HepG2 (cell line): ENCODE data around the gene COL8A2. TPM values are rescaled to one million over a fixed set of nuclear protein-coding genes. Genes with fewer than 3 reads are reported as not detected.

ENCODE experiments used
- AGO1 ChIP-seq: fragments of 200-400 bp; formaldehyde crosslinking; IDR thresholded peaks from 2 replicates; pipeline ENCODE4 v1.6.1; 2017; ENCODE audit warnings: mild to moderate bottlenecking, low read depth, low read length, moderate library complexity; ENCODE audit not compliant: poor library complexity, severe bottlenecking
- ARNT2 ChIP-seq: sonication (generic); formaldehyde crosslinking; IDR thresholded peaks from 2 replicates; pipeline ENCODE4 v1.8.0; 2022; ENCODE audit warnings: mild to moderate bottlenecking, low read depth, missing genetic modification reagents, moderate library complexity
- ERF ChIP-seq: IDR thresholded peaks from 2 replicates; pipeline ENCODE4 v1.6.1; 2018; ENCODE audit warnings: missing biosample characterization, missing genetic modification reagents
- JUND ChIP-seq: sonication (generic); formaldehyde crosslinking; IDR thresholded peaks from 2 replicates; pipeline ENCODE4 v1.8.0; 2022; ENCODE audit warnings: mild to moderate bottlenecking, missing genetic modification reagents
- KMT2A ChIP-seq: sonication (generic); formaldehyde crosslinking; IDR thresholded peaks from 2 replicates; pipeline ENCODE4 v1.4.0; 2020; ENCODE audit warnings: missing genetic modification reagents
- MAFF ChIP-seq: IDR thresholded peaks from 2 replicates; pipeline ENCODE4 v1.6.1; 2011; ENCODE audit warnings: low read depth, low read length, improper control_type of control experiment
- NFKBIZ ChIP-seq: IDR thresholded peaks from 2 replicates; pipeline ENCODE4 v1.6.1; 2018; ENCODE audit warnings: missing genetic modification reagents, missing compliant biosample characterization
- POGZ ChIP-seq: sonication (generic); formaldehyde crosslinking; IDR thresholded peaks from 2 replicates; pipeline ENCODE4 v1.4.0; 2020; ENCODE audit warnings: mild to moderate bottlenecking, missing genetic modification reagents
- RBM22 ChIP-seq: fragments of 200-400 bp; formaldehyde crosslinking; optimal IDR thresholded peaks from 2 replicates; pipeline ENCODE3; 2017; ENCODE audit warnings: mild to moderate bottlenecking, low read length, moderate library complexity
- REXO4 ChIP-seq: sonication (generic); formaldehyde crosslinking; IDR thresholded peaks from 2 replicates; pipeline ENCODE4 v1.8.0; 2022; ENCODE audit warnings: missing genetic modification reagents, mild to moderate bottlenecking, borderline replicate concordance
- RXRA ChIP-seq: sonication (generic); formaldehyde crosslinking; IDR thresholded peaks from 2 replicates; pipeline ENCODE4 v1.5.1; 2020; ENCODE audit warnings: missing genetic modification reagents
- SAFB2 ChIP-seq: sonication (generic); formaldehyde crosslinking; IDR thresholded peaks from 2 replicates; pipeline ENCODE4 v1.5.1; 2020; ENCODE audit warnings: missing genetic modification reagents, low read depth, mild to moderate bottlenecking, borderline replicate concordance
- SRSF1 ChIP-seq: fragments of 200-400 bp; formaldehyde crosslinking; optimal IDR thresholded peaks from 2 replicates; pipeline ENCODE3; 2017; ENCODE audit warnings: mild to moderate bottlenecking, low read depth, low read length, moderate library complexity
- TARDBP ChIP-seq: sonication (generic); formaldehyde crosslinking; IDR thresholded peaks from 2 replicates; pipeline ENCODE4 v1.8.0; 2022; ENCODE audit warnings: mild to moderate bottlenecking, missing genetic modification reagents
- TBL1XR1 ChIP-seq: fragments of 150-350 bp; IDR thresholded peaks from 2 replicates; pipeline ENCODE4 v1.6.1; 2014; ENCODE audit warnings: borderline replicate concordance, low read length; ENCODE audit not compliant: partially characterized antibody
- TCF7 ChIP-seq: sonication (generic); IDR thresholded peaks from 2 replicates; pipeline ENCODE4 v1.6.1; 2016; ENCODE audit warnings: antibody characterized with exemption, low read depth
- ZNF460 ChIP-seq: sonication (generic); formaldehyde crosslinking; IDR thresholded peaks from 2 replicates; pipeline ENCODE4 v1.5.1; 2020; ENCODE audit warnings: missing genetic modification reagents, mild to moderate bottlenecking, borderline replicate concordance
- ZNF530 ChIP-seq: sonication (generic); formaldehyde crosslinking; IDR thresholded peaks from 2 replicates; pipeline ENCODE4 v1.5.0; 2020; ENCODE audit warnings: low read depth, mild to moderate bottlenecking, missing genetic modification reagents
- ZNF615 ChIP-seq: sonication (generic); formaldehyde crosslinking; IDR thresholded peaks from 2 replicates; pipeline ENCODE4 v1.5.0; 2020; ENCODE audit warnings: mild to moderate bottlenecking, missing genetic modification reagents, borderline replicate concordance
- ZSCAN29 ChIP-seq: sonication (generic); formaldehyde crosslinking; conservative IDR thresholded peaks from 2 replicates; pipeline ENCODE4 v1.4.0; 2020; ENCODE audit warnings: mild to moderate bottlenecking, missing genetic modification reagents
- ZSCAN31 ChIP-seq: sonication (generic); formaldehyde crosslinking; IDR thresholded peaks from 2 replicates; pipeline ENCODE4 v1.5.0; 2020; ENCODE audit warnings: low read depth, mild to moderate bottlenecking, missing genetic modification reagents
- polyA plus RNA-seq, 8 experiments: library from polyadenylated mRNA; depleted of rRNA in 3 of 8; stranded (reverse) in 7 of 8; unstranded in 1 of 8; fragments of >200 nt; fragmentation: Illumina TruSeq in 4 of 8; extraction: Trizol in 4 of 8; gene quantifications; 2 replicates each; pipeline versions ENCODE4 v1.2.1 to v1.2.3, GENCODE V29; 2011 to 2016; ENCODE audit warnings: low read depth in 4 of 8, missing spikeins in 1 of 8, mixed read lengths in 1 of 8; ENCODE audit not compliant: insufficient read depth in 1 of 8
- total RNA-seq, 5 experiments: library from RNA; depleted of rRNA; stranded (reverse); fragments of >200 nt; fragmentation: Illumina TruSeq; extraction: Trizol; gene quantifications; 2 replicates each; pipeline ENCODE4 v1.2.3, GENCODE V29; 2016; ENCODE audit warnings: low read depth in 1 of 5
- TF ChIP-seq, protein P1 (sequence below): sonication (generic); formaldehyde crosslinking; IDR thresholded peaks from 2 replicates; pipeline ENCODE4 v1.5.0; 2020; ENCODE audit warnings: mild to moderate bottlenecking, missing genetic modification reagents, borderline replicate concordance
- TF ChIP-seq, protein P2 (sequence below): sonication (generic); formaldehyde crosslinking; IDR thresholded peaks from 2 replicates; pipeline ENCODE4 v1.8.0; 2023; ENCODE audit warnings: mild to moderate bottlenecking, missing genetic modification reagents

The COL8A2 gene
- total and polyA plus RNA-seq, 2 of the 13 experiments (the other 11 are each of a cell fraction or from before 2014, with no cell fraction given), result 0.13 to 0.24 TPM

DNA sequence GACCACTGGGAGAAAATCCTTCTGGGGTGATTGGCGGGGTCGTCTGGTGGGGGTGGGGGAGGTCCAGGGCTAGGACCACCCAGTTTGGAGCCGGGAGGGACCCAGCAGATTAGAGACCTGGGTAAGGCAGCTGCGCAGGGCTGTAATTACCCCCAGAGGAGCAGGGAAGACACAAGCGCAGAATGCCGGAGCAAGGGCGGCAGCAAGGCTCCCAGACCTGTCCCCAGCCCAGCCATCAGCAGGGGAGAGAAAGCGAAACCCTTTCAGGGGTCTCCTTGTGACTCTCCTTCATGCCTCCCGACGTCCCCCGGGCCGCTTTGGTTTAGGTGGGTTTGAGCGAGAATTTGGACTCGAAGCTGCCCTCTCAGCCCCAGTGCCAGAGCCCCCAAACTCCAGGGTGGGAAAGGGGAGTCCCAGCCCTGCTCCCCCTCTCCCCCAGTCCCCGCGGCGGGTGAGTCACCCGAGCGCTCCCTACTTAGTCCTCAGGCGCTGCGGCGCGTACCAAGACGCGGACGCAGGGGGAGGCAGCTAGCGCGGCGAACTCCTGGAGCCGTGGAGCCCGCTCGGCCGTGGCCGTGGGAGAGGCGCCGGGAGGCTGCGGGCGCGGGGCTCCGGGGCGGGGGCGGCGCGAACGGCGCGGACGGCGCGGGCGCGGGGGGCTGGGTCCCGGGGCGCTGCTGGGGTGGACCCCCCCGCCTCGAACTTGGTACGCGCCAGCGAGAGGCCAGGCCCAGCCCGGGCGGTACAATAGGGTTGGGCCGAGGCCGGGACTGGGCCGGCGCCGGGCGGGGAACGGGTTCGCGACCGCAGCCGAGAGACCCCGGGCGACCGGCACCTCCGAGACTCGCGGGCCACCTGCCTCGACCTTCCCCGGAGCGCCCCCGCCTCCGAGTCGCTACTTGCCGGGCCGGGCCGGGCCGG is 30.6 kb upstream of the COL8A2 start, which contains the start of gene MAP7D1 (continued):
- TF ChIP-seq RXRA, result no peak
- no peak for TF ChIP-seq KMT2A (CRISPR knock-in tag)
- no peak for TF ChIP-seq ZSCAN29 (CRISPR knock-in tag)
- peak; percentile 35; the same call in 1 of the 2 replicates for TF ChIP-seq ERF (CRISPR knock-in tag)
- TF ChIP-seq RBM22, result no peak
- no peak for TF ChIP-seq ZNF460 (CRISPR knock-in tag)
- TF ChIP-seq, protein P1, sequence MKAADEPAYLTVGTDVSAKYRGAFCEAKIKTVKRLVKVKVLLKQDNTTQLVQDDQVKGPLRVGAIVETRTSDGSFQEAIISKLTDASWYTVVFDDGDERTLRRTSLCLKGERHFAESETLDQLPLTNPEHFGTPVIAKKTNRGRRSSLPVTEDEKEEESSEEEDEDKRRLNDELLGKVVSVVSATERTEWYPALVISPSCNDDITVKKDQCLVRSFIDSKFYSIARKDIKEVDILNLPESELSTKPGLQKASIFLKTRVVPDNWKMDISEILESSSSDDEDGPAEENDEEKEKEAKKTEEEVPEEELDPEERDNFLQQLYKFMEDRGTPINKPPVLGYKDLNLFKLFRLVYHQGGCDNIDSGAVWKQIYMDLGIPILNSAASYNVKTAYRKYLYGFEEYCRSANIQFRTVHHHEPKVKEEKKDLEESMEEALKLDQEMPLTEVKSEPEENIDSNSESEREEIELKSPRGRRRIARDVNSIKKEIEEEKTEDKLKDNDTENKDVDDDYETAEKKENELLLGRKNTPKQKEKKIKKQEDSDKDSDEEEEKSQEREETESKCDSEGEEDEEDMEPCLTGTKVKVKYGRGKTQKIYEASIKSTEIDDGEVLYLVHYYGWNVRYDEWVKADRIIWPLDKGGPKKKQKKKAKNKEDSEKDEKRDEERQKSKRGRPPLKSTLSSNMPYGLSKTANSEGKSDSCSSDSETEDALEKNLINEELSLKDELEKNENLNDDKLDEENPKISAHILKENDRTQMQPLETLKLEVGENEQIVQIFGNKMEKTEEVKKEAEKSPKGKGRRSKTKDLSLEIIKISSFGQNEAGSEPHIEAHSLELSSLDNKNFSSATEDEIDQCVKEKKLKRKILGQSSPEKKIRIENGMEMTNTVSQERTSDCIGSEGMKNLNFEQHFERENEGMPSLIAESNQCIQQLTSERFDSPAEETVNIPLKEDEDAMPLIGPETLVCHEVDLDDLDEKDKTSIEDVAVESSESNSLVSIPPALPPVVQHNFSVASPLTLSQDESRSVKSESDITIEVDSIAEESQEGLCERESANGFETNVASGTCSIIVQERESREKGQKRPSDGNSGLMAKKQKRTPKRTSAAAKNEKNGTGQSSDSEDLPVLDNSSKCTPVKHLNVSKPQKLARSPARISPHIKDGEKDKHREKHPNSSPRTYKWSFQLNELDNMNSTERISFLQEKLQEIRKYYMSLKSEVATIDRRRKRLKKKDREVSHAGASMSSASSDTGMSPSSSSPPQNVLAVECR (CRISPR knock-in tag), result peak; percentile 44; the same call in 1 of the 2 replicates
- TF ChIP-seq MAFF, result no peak
- TF ChIP-seq AGO1, result peak; percentile 1
- peak; percentile 78 for TF ChIP-seq SRSF1
- TF ChIP-seq REXO4 (CRISPR knock-in tag), result no peak
- 0 out of 2 replicates have a peak, but pooled peaks have one; percentile 21 for TF ChIP-seq POGZ (CRISPR knock-in tag)
- no peak for TF ChIP-seq ZNF615
- TF ChIP-seq ZSCAN31 (CRISPR knock-in tag), result no peak
- TF ChIP-seq JUND (CRISPR knock-in tag), result peak; percentile 89
- TF ChIP-seq, protein P2, sequence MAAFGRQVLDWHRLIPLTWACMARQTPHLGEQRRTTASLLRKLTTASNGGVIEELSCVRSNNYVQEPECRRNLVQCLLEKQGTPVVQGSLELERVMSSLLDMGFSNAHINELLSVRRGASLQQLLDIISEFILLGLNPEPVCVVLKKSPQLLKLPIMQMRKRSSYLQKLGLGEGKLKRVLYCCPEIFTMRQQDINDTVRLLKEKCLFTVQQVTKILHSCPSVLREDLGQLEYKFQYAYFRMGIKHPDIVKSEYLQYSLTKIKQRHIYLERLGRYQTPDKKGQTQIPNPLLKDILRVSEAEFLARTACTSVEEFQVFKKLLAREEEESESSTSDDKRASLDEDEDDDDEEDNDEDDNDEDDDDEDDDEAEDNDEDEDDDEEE (CRISPR knock-in tag), result no peak
- 0 out of 2 replicates have a peak, but pooled peaks have one; percentile 21 for TF ChIP-seq ARNT2 (CRISPR knock-in tag)
- TF ChIP-seq SAFB2 (CRISPR knock-in tag), result no peak
- TF ChIP-seq ZNF530 (CRISPR knock-in tag), result no peak
- no peak for TF ChIP-seq NFKBIZ (CRISPR knock-in tag)
- TF ChIP-seq TARDBP (CRISPR knock-in tag), result no peak
- TF ChIP-seq TCF7, result no peak
- no peak for TF ChIP-seq TBL1XR1
